ENCODE results near the gene FKBP4. TPM values are rescaled to one million over a fixed set of nuclear protein-coding genes. Genes with fewer than 3 reads are reported as not detected.

FKBP4 gene
- total RNA-seq, 2 experiments from 2014 or later = 225 to 236 TPM

- peak overlapping the region; percentile 79 for H3K27ac Mint-ChIP-seq
- H3K36me3 Mint-ChIP-seq = peaks cover 42% of the 10 kb centered on the region
- no peaks in the 10 kb centered on the region for H3K27me3 Mint-ChIP-seq
- H3K4me3 Mint-ChIP-seq = peak overlapping the region; percentile 93
- H3K4me1 Mint-ChIP-seq = peaks cover 35% of the 10 kb centered on the region
- no peaks in the 10 kb centered on the region for H3K9me3 Mint-ChIP-seq
- DNase-seq = peak; percentile 80
Observed at GRCh38 chr12:2795291-2796186, 769 bp downstream of the FKBP4 start.

GRCh38 chr12:2796187-2796666, 1.5 kb downstream of the FKBP4 start:
- H3K9me3 Mint-ChIP-seq = no peaks in the 10 kb centered on the region
- no peak for DNase-seq
- H3K27me3 Mint-ChIP-seq = no peaks in the 10 kb centered on the region
- peak overlapping the region; percentile 79 for H3K27ac Mint-ChIP-seq
- H3K4me3 Mint-ChIP-seq = peak overlapping the region; percentile 93
- peaks cover 35% of the 10 kb centered on the region for H3K4me1 Mint-ChIP-seq
- H3K36me3 Mint-ChIP-seq = peaks cover 45% of the 10 kb centered on the region

GRCh38 chr12:2797721-2798418, 3.1 kb downstream of the FKBP4 start:
- H3K4me1 Mint-ChIP-seq = peaks cover 32% of the 10 kb centered on the region
- H3K27ac Mint-ChIP-seq = peak overlapping the region; percentile 79
- no peaks in the 10 kb centered on the region for H3K27me3 Mint-ChIP-seq
- peak overlapping the region; percentile 93 for H3K4me3 Mint-ChIP-seq
- no peak for DNase-seq
- H3K36me3 Mint-ChIP-seq = peaks cover 54% of the 10 kb centered on the region
- no peaks in the 10 kb centered on the region for H3K9me3 Mint-ChIP-seq

GRCh38 chr12:2800046-2800570, 5.3 kb downstream of the FKBP4 start:
- H3K9me3 Mint-ChIP-seq = no peaks in the 10 kb centered on the region
- H3K27ac Mint-ChIP-seq = peak overlapping the region; percentile 67
- H3K27me3 Mint-ChIP-seq = no peaks in the 10 kb centered on the region
- H3K4me1 Mint-ChIP-seq = peaks cover 28% of the 10 kb centered on the region
- peaks cover 62% of the 10 kb centered on the region for H3K36me3 Mint-ChIP-seq
- H3K4me3 Mint-ChIP-seq = peak overlapping the region; percentile 4
- no peak for DNase-seq

GRCh38 chr12:2801044-2801783, 6.4 kb downstream of the FKBP4 start:
- Mint-ChIP-seq H3K36me3 (peaks cover 62% of the 10 kb centered on the region), H3K27ac (no peak overlapping the region), H3K4me3 (no peak overlapping the region), H3K27me3 (no peaks in the 10 kb centered on the region), H3K4me1 (peaks cover 30% of the 10 kb centered on the region), H3K9me3 (no peaks in the 10 kb centered on the region)
- DNase-seq = no peak

- Mint-ChIP-seq H3K4me3 (no peak overlapping the region), H3K9me3 (no peaks in the 10 kb centered on the region), H3K4me1 (peaks cover 9% of the 10 kb centered on the region), H3K27ac (peak overlapping the region; percentile 1), H3K27me3 (no peaks in the 10 kb centered on the region), H3K36me3 (peaks cover 40% of the 10 kb centered on the region)
- no peak for DNase-seq
Observed at GRCh38 chr12:2803635-2804392, 9.0 kb downstream of the FKBP4 start.

- Mint-ChIP-seq H3K36me3 (peaks cover 33% of the 10 kb centered on the region), H3K4me1 (peaks cover 4% of the 10 kb centered on the region)
Observed at GRCh38 chr12:2804393-2805142, 9.8 kb downstream of the FKBP4 start.

GRCh38 chr12:2805143-2805520, 10.4 kb downstream of the FKBP4 start:
- DNase-seq = no peak
- no peak overlapping the region for H3K27ac Mint-ChIP-seq
- H3K4me1 Mint-ChIP-seq = peaks cover 3% of the 10 kb centered on the region
- H3K9me3 Mint-ChIP-seq = no peaks in the 10 kb centered on the region
- H3K4me3 Mint-ChIP-seq = no peak overlapping the region
- peaks cover 29% of the 10 kb centered on the region for H3K36me3 Mint-ChIP-seq
- no peaks in the 10 kb centered on the region for H3K27me3 Mint-ChIP-seq

More at GRCh38 chr12:2804393-2805142, 9.8 kb downstream of the FKBP4 start:
- no peak for DNase-seq
- Mint-ChIP-seq H3K27ac (peak overlapping the region; percentile 64), H3K27me3 (no peaks in the 10 kb centered on the region), H3K4me3 (no peak overlapping the region), H3K9me3 (no peaks in the 10 kb centered on the region)

GRCh38 chr12:2806700-2807099, 11.9 kb downstream of the FKBP4 start:
- Mint-ChIP-seq H3K9me3 (no peaks in the 10 kb centered on the region), H3K4me3 (no peak overlapping the region), H3K27me3 (no peaks in the 10 kb centered on the region), H3K36me3 (peaks cover 20% of the 10 kb centered on the region), H3K4me1 (peaks cover 3% of the 10 kb centered on the region), H3K27ac (no peak overlapping the region)
- no peak for DNase-seq

- no peaks in the 10 kb centered on the region for H3K27me3 Mint-ChIP-seq
- no peak for DNase-seq
- H3K4me3 Mint-ChIP-seq = peak overlapping the region; percentile 48
- peak overlapping the region; percentile 100 for H3K27ac Mint-ChIP-seq
- peaks cover 12% of the 10 kb centered on the region for H3K36me3 Mint-ChIP-seq
- H3K4me1 Mint-ChIP-seq = peaks cover 23% of the 10 kb centered on the region
- H3K9me3 Mint-ChIP-seq = peaks cover 1% of the 10 kb centered on the region
Observed at GRCh38 chr12:2811801-2812200, 17.0 kb downstream of the FKBP4 start.

- H3K27ac Mint-ChIP-seq = peak within 1 kb of the TSS; percentile 100
- peaks cover 1% of the 10 kb centered on the region for H3K9me3 Mint-ChIP-seq
- peak within 1 kb of the TSS; percentile 98 for H3K4me3 Mint-ChIP-seq
Observed at GRCh38 chr12:2812290-2813213, 17.8 kb downstream of the FKBP4 start, which contains the start of gene ITFG2. TSS of gene ITFG2 (plus strand) at chr12:2812668. CDS start at chr12:2812761, 93 bp downstream.

GRCh38 chr12:2813214-2814185, 18.7 kb downstream of the FKBP4 start:
- peak; percentile 53 for DNase-seq
- H3K4me3 Mint-ChIP-seq = peak overlapping the region; percentile 98
- peak overlapping the region; percentile 100 for H3K27ac Mint-ChIP-seq
- no peaks in the 10 kb centered on the region for H3K27me3 Mint-ChIP-seq
- peaks cover 17% of the 10 kb centered on the region for H3K36me3 Mint-ChIP-seq
- H3K4me1 Mint-ChIP-seq = peaks cover 26% of the 10 kb centered on the region
- H3K9me3 Mint-ChIP-seq = peaks cover 1% of the 10 kb centered on the region

More at GRCh38 chr12:2812290-2813213, 17.8 kb downstream of the FKBP4 start, which contains the start of gene ITFG2:
- DNase-seq = peak; percentile 96
- Mint-ChIP-seq H3K4me1 (peaks cover 26% of the 10 kb centered on the region), H3K27me3 (no peaks in the 10 kb centered on the region), H3K36me3 (peaks cover 14% of the 10 kb centered on the region)

All from activated naive CD8-positive, alpha-beta T cell treated with anti-CD3 and anti-CD28 coated beads for 36 hours (primary cell).